ENCODE measurements around the gene RASAL3.
A peak's percentile ranks its signal among the peaks of the same experiment; 100 is the strongest.
"Not testable (repeated sequence)": the region's sequence is repeated elsewhere in the genome, so short reads cannot be mapped to it uniquely, and the experiment has no call there.

The RASAL3 gene

DNA sequence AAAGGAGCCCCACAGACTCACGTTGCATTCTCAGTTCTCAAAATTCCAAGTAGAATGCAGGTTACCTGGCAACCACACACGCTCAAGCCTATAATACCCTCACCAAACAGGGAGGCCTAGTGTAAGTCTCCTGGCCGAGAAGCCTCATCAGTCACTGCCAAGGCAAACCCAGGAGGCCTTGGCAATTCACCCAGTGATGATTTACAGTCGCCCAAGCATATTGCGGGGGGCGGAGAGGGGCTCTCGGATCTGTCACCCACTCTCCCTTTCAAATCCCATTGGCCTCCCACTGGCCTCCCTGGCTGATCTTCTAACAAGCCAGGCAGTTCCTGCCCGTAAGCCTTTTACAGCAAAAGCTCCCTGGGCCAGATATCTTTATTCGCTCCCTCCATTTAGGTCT, 46.6 kb downstream of the RASAL3 start:
- no peak for TF ChIP-seq EZH2 (IDR thresholded peaks at IDR 0.05; ENCODE audit: borderline replicate concordance, low read depth, low read length, severe bottlenecking)
- TF ChIP-seq, protein P1, sequence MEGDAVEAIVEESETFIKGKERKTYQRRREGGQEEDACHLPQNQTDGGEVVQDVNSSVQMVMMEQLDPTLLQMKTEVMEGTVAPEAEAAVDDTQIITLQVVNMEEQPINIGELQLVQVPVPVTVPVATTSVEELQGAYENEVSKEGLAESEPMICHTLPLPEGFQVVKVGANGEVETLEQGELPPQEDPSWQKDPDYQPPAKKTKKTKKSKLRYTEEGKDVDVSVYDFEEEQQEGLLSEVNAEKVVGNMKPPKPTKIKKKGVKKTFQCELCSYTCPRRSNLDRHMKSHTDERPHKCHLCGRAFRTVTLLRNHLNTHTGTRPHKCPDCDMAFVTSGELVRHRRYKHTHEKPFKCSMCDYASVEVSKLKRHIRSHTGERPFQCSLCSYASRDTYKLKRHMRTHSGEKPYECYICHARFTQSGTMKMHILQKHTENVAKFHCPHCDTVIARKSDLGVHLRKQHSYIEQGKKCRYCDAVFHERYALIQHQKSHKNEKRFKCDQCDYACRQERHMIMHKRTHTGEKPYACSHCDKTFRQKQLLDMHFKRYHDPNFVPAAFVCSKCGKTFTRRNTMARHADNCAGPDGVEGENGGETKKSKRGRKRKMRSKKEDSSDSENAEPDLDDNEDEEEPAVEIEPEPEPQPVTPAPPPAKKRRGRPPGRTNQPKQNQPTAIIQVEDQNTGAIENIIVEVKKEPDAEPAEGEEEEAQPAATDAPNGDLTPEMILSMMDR (IDR thresholded peaks at IDR 0.05; ENCODE audit: borderline replicate concordance, extremely low read depth, low read length, poor library complexity, severe bottlenecking): no peak
- DNase-seq (no peak), ATAC-seq (ENCODE audit: insufficient read depth, low read depth) (no peak)
- peak overlapping the region; percentile 79 for H3K27ac ChIP-seq (ENCODE audit: low read length)
- H2AFZ ChIP-seq (ENCODE audit: low read depth, low read length): no peak overlapping the region
- H4K20me1 ChIP-seq (ENCODE audit: insufficient read depth, low read length): peaks cover 35% of the 10 kb centered on the region
- H3K4me3 ChIP-seq (ENCODE audit: low read depth in 1 of 2, low read length in 2 of 2): peak overlapping the region; percentile 82 to 86
- peak overlapping the region; percentile 72 for H3K9ac ChIP-seq (ENCODE audit: low read depth, low read length)
- H3K36me3 ChIP-seq (ENCODE audit: insufficient read depth, low read length): peaks cover 23% of the 10 kb centered on the region
- H3K4me1 ChIP-seq (ENCODE audit: insufficient read depth, low read length): peaks cover 39% of the 10 kb centered on the region
- peak overlapping the region; percentile 92 for H3K4me2 ChIP-seq (ENCODE audit: insufficient read depth, low read length)
- no peaks in the 10 kb centered on the region for H3K27me3 ChIP-seq (ENCODE audit: insufficient read depth, low read length, poor library complexity)
- no peaks in the 10 kb centered on the region for H3K9me3 ChIP-seq (ENCODE audit: insufficient read depth, low read length, severe bottlenecking)
- peaks cover 60% of the 10 kb centered on the region for H3K79me2 ChIP-seq (ENCODE audit: insufficient read depth, low read length)

DNA sequence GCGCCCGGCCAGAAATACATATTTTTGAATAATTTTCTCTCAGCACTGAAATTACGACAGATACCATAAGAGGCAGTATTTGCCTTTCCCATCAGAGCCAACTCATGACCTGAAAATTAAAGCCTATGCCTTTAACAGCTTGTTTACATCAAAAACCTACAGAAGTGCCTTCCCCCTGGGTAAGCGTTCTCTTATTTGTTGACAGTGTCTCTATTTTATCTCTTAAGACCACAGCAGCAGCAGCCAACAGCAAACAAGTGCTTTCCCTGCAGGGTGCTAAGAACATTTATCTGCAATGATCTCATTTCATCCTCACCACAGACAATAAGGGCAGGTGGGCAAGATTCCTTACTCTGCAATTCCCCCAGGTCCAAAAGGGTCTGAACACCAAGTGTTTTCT, 51.5 kb downstream of the RASAL3 start:
- ATAC-seq (ENCODE audit: insufficient read depth, low read depth): no peak
- H3K9ac ChIP-seq (ENCODE audit: low read depth, low read length): no peak overlapping the region
- H3K4me2 ChIP-seq (ENCODE audit: insufficient read depth, low read length): no peak overlapping the region
- H3K36me3 ChIP-seq (ENCODE audit: insufficient read depth, low read length): peaks cover 36% of the 10 kb centered on the region
- H3K27me3 ChIP-seq (ENCODE audit: insufficient read depth, low read length, poor library complexity): no peaks in the 10 kb centered on the region
- no peak overlapping the region for H3K4me3 ChIP-seq (ENCODE audit: low read depth in 1 of 2, low read length in 2 of 2)
- H3K9me3 ChIP-seq (ENCODE audit: insufficient read depth, low read length, severe bottlenecking): no peaks in the 10 kb centered on the region
- DNase-seq: no peak
- peaks cover 98% of the 10 kb centered on the region for H3K79me2 ChIP-seq (ENCODE audit: insufficient read depth, low read length)
- no peak overlapping the region for H3K27ac ChIP-seq (ENCODE audit: low read length)
- TF ChIP-seq, protein P1 (IDR thresholded peaks at IDR 0.05; ENCODE audit: borderline replicate concordance, extremely low read depth, low read length, poor library complexity, severe bottlenecking): peak; percentile 7
- no peak for TF ChIP-seq EZH2 (IDR thresholded peaks at IDR 0.05; ENCODE audit: borderline replicate concordance, low read depth, low read length, severe bottlenecking)
- peaks cover 23% of the 10 kb centered on the region for H3K4me1 ChIP-seq (ENCODE audit: insufficient read depth, low read length)
- peaks cover 58% of the 10 kb centered on the region for H4K20me1 ChIP-seq (ENCODE audit: insufficient read depth, low read length)
- H2AFZ ChIP-seq (ENCODE audit: low read depth, low read length): no peak overlapping the region

DNA sequence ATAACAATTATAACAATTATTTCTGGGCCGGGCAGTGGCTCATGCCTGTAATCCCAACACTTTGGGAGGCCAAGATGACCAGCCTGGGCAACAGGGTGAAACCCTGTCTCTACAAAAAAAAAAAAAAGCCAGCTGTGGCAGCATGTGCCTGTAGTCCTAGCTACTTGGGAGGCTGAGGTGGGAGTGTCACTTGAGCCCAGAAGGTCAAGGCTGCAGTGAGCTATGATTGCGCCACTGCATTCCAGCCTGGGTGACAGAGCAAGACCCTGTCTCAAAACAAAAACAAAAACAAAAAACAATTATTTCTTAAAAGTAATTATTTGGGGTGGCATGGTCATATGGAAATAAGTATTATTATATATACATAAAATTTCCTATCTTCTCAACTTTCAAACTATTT, 53.0 kb downstream of the RASAL3 start:
- not testable (repeated sequence) for H3K9ac ChIP-seq (ENCODE audit: low read depth, low read length); H2AFZ ChIP-seq (ENCODE audit: low read depth, low read length); DNase-seq; ATAC-seq (ENCODE audit: insufficient read depth, low read depth); H3K4me2 ChIP-seq (ENCODE audit: insufficient read depth, low read length); H3K9me3 ChIP-seq (ENCODE audit: insufficient read depth, low read length, severe bottlenecking); H3K27me3 ChIP-seq (ENCODE audit: insufficient read depth, low read length, poor library complexity); H3K27ac ChIP-seq (ENCODE audit: low read length); H3K4me3 ChIP-seq (ENCODE audit: low read depth in 1 of 2, low read length in 2 of 2); H3K4me1 ChIP-seq (ENCODE audit: insufficient read depth, low read length)
- Histone ChIP-seq H4K20me1 (ENCODE audit: insufficient read depth, low read length) (peaks cover 55% of the 10 kb centered on the region), H3K36me3 (ENCODE audit: insufficient read depth, low read length) (peaks cover 46% of the 10 kb centered on the region), H3K79me2 (ENCODE audit: insufficient read depth, low read length) (peaks cover 98% of the 10 kb centered on the region)

DNA sequence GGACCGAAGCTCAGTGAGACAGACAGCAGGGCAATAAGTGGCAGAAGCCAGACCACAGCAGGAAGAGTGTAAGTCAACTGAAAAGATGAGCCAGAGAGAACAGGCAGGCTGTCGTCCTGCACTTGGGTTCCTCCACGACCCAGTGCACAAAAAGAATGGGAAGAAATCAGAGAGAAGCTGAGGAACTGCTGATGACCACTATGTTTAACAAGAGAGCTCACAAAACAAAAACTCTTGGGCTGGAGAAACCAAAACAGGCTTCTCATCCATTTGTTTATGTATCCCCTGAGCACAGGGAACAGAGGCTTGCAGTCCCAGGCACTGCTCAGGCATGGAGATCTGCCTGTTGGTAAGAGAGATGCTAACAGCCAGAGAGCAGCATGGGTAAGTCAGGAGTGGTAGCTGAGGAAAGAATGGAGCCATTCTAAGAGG, 59.5 kb downstream of the RASAL3 start:
- H3K27me3 ChIP-seq (ENCODE audit: insufficient read depth, low read length, poor library complexity): no peaks in the 10 kb centered on the region
- ATAC-seq (ENCODE audit: insufficient read depth, low read depth) (no peak), DNase-seq (no peak)
- no peak overlapping the region for H3K4me3 ChIP-seq (ENCODE audit: low read depth in 1 of 2, low read length in 2 of 2)
- no peaks in the 10 kb centered on the region for H3K9me3 ChIP-seq (ENCODE audit: insufficient read depth, low read length, severe bottlenecking)
- peaks cover 83% of the 10 kb centered on the region for H3K36me3 ChIP-seq (ENCODE audit: insufficient read depth, low read length)
- TF ChIP-seq, protein P1 (IDR thresholded peaks at IDR 0.05; ENCODE audit: borderline replicate concordance, extremely low read depth, low read length, poor library complexity, severe bottlenecking): no peak
- TF ChIP-seq EZH2 (IDR thresholded peaks at IDR 0.05; ENCODE audit: borderline replicate concordance, low read depth, low read length, severe bottlenecking): no peak
- H2AFZ ChIP-seq (ENCODE audit: low read depth, low read length): no peak overlapping the region
- no peaks in the 10 kb centered on the region for H3K4me1 ChIP-seq (ENCODE audit: insufficient read depth, low read length)
- H4K20me1 ChIP-seq (ENCODE audit: insufficient read depth, low read length): peaks cover 75% of the 10 kb centered on the region
- H3K79me2 ChIP-seq (ENCODE audit: insufficient read depth, low read length): peaks cover 89% of the 10 kb centered on the region
- no peak overlapping the region for H3K27ac ChIP-seq (ENCODE audit: low read length)
- no peak overlapping the region for H3K4me2 ChIP-seq (ENCODE audit: insufficient read depth, low read length)
- H3K9ac ChIP-seq (ENCODE audit: low read depth, low read length): no peak overlapping the region

Data from DND-41 (cell line).